HG03457 (cell line): ENCODE results near the gene HEMK1.

Source experiments
- ATAC-seq: cut with Tn5 transposase; IDR thresholded peaks from one replicate; pipeline ENCODE4 v1.9.1; 2021; ENCODE audit warnings: moderate number of reproducible peaks; ENCODE audit not compliant: unreplicated experiment

HEMK1 gene

GRCh38 chr3:50568947-50569749 is at the start of gene HEMK1:
Gene HEMK1, plus strand, starts transcription at chr3:50569522. Its CDS starts 1,583 bp downstream, at chr3:50571105.
- peak; percentile 52 for ATAC-seq

GRCh38 chr3:50520849-50521248 is 48.5 kb upstream of the HEMK1 start:
- no peak for ATAC-seq

- no peak for ATAC-seq
Observed at GRCh38 chr3:50521572-50521971, 47.8 kb upstream of the HEMK1 start.

GRCh38 chr3:50523279-50523811 is 46.0 kb upstream of the HEMK1 start:
- no peak for ATAC-seq

- no peak for ATAC-seq
Observed at GRCh38 chr3:50524746-50525145, 44.6 kb upstream of the HEMK1 start.

- no peak for ATAC-seq
Observed at GRCh38 chr3:50525191-50525910, 44.0 kb upstream of the HEMK1 start.

GRCh38 chr3:50525987-50526386 is 43.3 kb upstream of the HEMK1 start:
- ATAC-seq: no peak

GRCh38 chr3:50530001-50530970 is 39.0 kb upstream of the HEMK1 start:
- no peak for ATAC-seq

GRCh38 chr3:50531201-50531600 is 38.1 kb upstream of the HEMK1 start:
- ATAC-seq: no peak

GRCh38 chr3:50532062-50532705 is 37.1 kb upstream of the HEMK1 start:
- ATAC-seq: no peak

GRCh38 chr3:50533316-50533715 is 36.0 kb upstream of the HEMK1 start:
- no peak for ATAC-seq

GRCh38 chr3:50533807-50534461 is 35.4 kb upstream of the HEMK1 start:
- no peak for ATAC-seq

- ATAC-seq: no peak
Observed at GRCh38 chr3:50534681-50535330, 34.5 kb upstream of the HEMK1 start.

- no peak for ATAC-seq
Observed at GRCh38 chr3:50536471-50537180, 32.7 kb upstream of the HEMK1 start.

GRCh38 chr3:50537421-50538129 is 31.7 kb upstream of the HEMK1 start:
- no peak for ATAC-seq

GRCh38 chr3:50539356-50540286 is 29.7 kb upstream of the HEMK1 start:
- no peak for ATAC-seq
